Hepatocyte (in vitro differentiated cells): ENCODE results near the gene SRRM4.

ENCODE experiments used
- CTCF ChIP-seq: fragments of 200-600 bp; sonication (generic); IDR thresholded peaks from 2 replicates; pipeline ENCODE4 v1.5.1; 2016; ENCODE audit warnings: antibody characterized with exemption, mild to moderate bottlenecking; ENCODE audit not compliant: poor library complexity
- EZH2 ChIP-seq: fragments of 200-600 bp; sonication (generic); IDR thresholded peaks from 2 replicates; pipeline ENCODE4 v1.6.1; 2016; ENCODE audit warnings: antibody characterized with exemption, mild to moderate bottlenecking, borderline replicate concordance
- EZH2phosphoT487 ChIP-seq: fragments of 200-600 bp; sonication (generic); IDR thresholded peaks from one replicate; pipeline ENCODE4 v1.6.1; 2018; ENCODE audit warnings: antibody characterized with exemption, mild to moderate bottlenecking, low read depth, moderate library complexity; ENCODE audit not compliant: unreplicated experiment, severe bottlenecking

- TF ChIP-seq CTCF (no peak), EZH2phosphoT487 (no peak), EZH2 (no peak)
These were observed 195.1 kb downstream of the SRRM4 start for GRCh38 chr12:119176267-119177055.
